SK-N-DZ (cell line): ENCODE measurements around the gene C4B.
"Not testable (repeated sequence)": the region's sequence is repeated elsewhere in the genome, so short reads cannot be mapped to it uniquely, and the experiment has no call there.

Source experiments
- DNase-seq: peaks from one replicate; pipeline ENCODE4 v3.0.0-alpha.2; 2015; ENCODE audit warnings: low spot score

The C4B gene

GRCh38 chr6:31980998-31981397, 33.6 kb upstream of the C4B start:
- not testable (repeated sequence) for DNase-seq

GRCh38 chr6:31981744-31982143, 32.9 kb upstream of the C4B start, which contains the start of gene C4A:
Gene C4A (plus strand): TSS chr6:31982057. CDS start chr6:31982108, 51 bp downstream.
- DNase-seq = not testable (repeated sequence)

GRCh38 chr6:31989363-31989762, 25.2 kb upstream of the C4B start:
- DNase-seq = not testable (repeated sequence)

- DNase-seq = not testable (repeated sequence)
Observed at GRCh38 chr6:31994421-31994820, 20.2 kb upstream of the C4B start.

- not testable (repeated sequence) for DNase-seq
Observed at GRCh38 chr6:31996385-31996784, 18.2 kb upstream of the C4B start.

GRCh38 chr6:32002546-32003268, 11.9 kb upstream of the C4B start:
- not testable (repeated sequence) for DNase-seq

GRCh38 chr6:32003301-32003700, 11.3 kb upstream of the C4B start:
- DNase-seq = not testable (repeated sequence)

GRCh38 chr6:32004393-32004792, 10.2 kb upstream of the C4B start:
- not testable (repeated sequence) for DNase-seq

GRCh38 chr6:32004864-32005537, 9.6 kb upstream of the C4B start:
- not testable (repeated sequence) for DNase-seq

- not testable (repeated sequence) for DNase-seq
Observed at GRCh38 chr6:32005538-32005880, 9.1 kb upstream of the C4B start.

- DNase-seq = not testable (repeated sequence)
Observed at GRCh38 chr6:32005991-32006529, 8.5 kb upstream of the C4B start.

GRCh38 chr6:32007086-32007485, 7.5 kb upstream of the C4B start:
- not testable (repeated sequence) for DNase-seq

GRCh38 chr6:32008037-32008436, 6.6 kb upstream of the C4B start:
- not testable (repeated sequence) for DNase-seq

- DNase-seq = not testable (repeated sequence)
Observed at GRCh38 chr6:32008616-32009015, 6.0 kb upstream of the C4B start.

GRCh38 chr6:32009537-32009936, 5.1 kb upstream of the C4B start:
- not testable (repeated sequence) for DNase-seq

GRCh38 chr6:32010856-32011530, 3.6 kb upstream of the C4B start:
- not testable (repeated sequence) for DNase-seq

GRCh38 chr6:32012941-32013617, 1.5 kb upstream of the C4B start:
- DNase-seq = not testable (repeated sequence)

- not testable (repeated sequence) for DNase-seq
Observed at GRCh38 chr6:32013738-32014137, 857 bp upstream of the C4B start.

GRCh38 chr6:32022100-32022499, 7.5 kb downstream of the C4B start:
- DNase-seq = not testable (repeated sequence)

- not testable (repeated sequence) for DNase-seq
Observed at GRCh38 chr6:32028631-32029030, 14.0 kb downstream of the C4B start.

- not testable (repeated sequence) for DNase-seq
Observed at GRCh38 chr6:32029553-32029952, 15.0 kb downstream of the C4B start.
